A673 (cell line): ENCODE results near the gene ZNF605.

Source experiments
- CTCF ChIP-seq: fragments of 300-800, 200-600 bp; sonication (generic); conservative IDR thresholded peaks from 2 replicates; pipeline ENCODE4 v1.5.1; 2017; ENCODE audit warnings: low read depth, mild to moderate bottlenecking, antibody characterized with exemption, low read length, moderate library complexity, mixed read lengths
- EZH2 ChIP-seq: fragments of 200-600 bp; sonication (generic); IDR thresholded peaks from 2 replicates; pipeline ENCODE4 v1.6.1; 2017; ENCODE audit warnings: borderline replicate concordance, low read depth, mild to moderate bottlenecking, mixed read lengths, antibody characterized with exemption, low read length; ENCODE audit not compliant: poor library complexity, severe bottlenecking

GRCh38 chr12:132972374-132972773 lies 16.3 kb upstream of the ZNF605 start:
- TF ChIP-seq EZH2, result no peak
- no peak for TF ChIP-seq CTCF
